ENCODE results near the gene MAN2A2. TPM values are rescaled to one million over a fixed set of nuclear protein-coding genes. Genes with fewer than 3 reads are reported as not detected.

The MAN2A2 gene
- total and polyA plus RNA-seq, 9 of the 15 experiments (the other 6 are each of a cell fraction or from before 2014, with no cell fraction given): 7.3 to 151 (median 43.4) TPM

GRCh38 chr15:90902040-90902839, 862 bp upstream of the MAN2A2 start (continued):
- TF ChIP-seq ATF1 (CRISPR knock-in tag; IDR thresholded peaks at IDR 0.05): no peak
- TF ChIP-seq ATF1 (tag; IDR thresholded peaks at IDR 0.05): peak; percentile 64
- TF ChIP-seq GATAD2A (IDR thresholded peaks at IDR 0.05): 0 out of 2 replicates have a peak, but pooled peaks have one; percentile 29
- no peak for TF ChIP-seq CBX5 (IDR thresholded peaks at IDR 0.05; ENCODE audit: borderline replicate concordance, low read depth)
- TF ChIP-seq ESRRB (CRISPR knock-in tag; IDR thresholded peaks at IDR 0.05; ENCODE audit: borderline replicate concordance): no peak
- TF ChIP-seq TCF3 (CRISPR knock-in tag; IDR thresholded peaks at IDR 0.05): no peak
- TF ChIP-seq SREBF2 (CRISPR knock-in tag; IDR thresholded peaks at IDR 0.05): no peak
- TF ChIP-seq ZNF445 (CRISPR knock-in tag; IDR thresholded peaks at IDR 0.05; ENCODE audit: low read depth): no peak
- peak; percentile 43; the same call in 1 of the 2 replicates for TF ChIP-seq EP400 (IDR thresholded peaks at IDR 0.05)
- TF ChIP-seq BCOR (IDR thresholded peaks at IDR 0.05): no peak
- no peak for TF ChIP-seq MED1 (CRISPR knock-in tag; IDR thresholded peaks at IDR 0.05; ENCODE audit: borderline replicate concordance)
- peak; percentile 71; the same call in 1 of the 2 replicates for TF ChIP-seq NKRF (IDR thresholded peaks at IDR 0.05; ENCODE audit: borderline replicate concordance)
- TF ChIP-seq KLF6 (CRISPR knock-in tag; IDR thresholded peaks at IDR 0.05; ENCODE audit: borderline replicate concordance): 0 out of 2 replicates have a peak, but pooled peaks have one; percentile 32
- peak; percentile 63; the same call in 1 of the 2 replicates for TF ChIP-seq PHF8 (IDR thresholded peaks at IDR 0.05; ENCODE audit: borderline replicate concordance, low read length)
- peak; percentile 81 for TF ChIP-seq POLR2G (IDR thresholded peaks at IDR 0.05; ENCODE audit: low read depth, low read length)
- TF ChIP-seq SP1 (CRISPR knock-in tag; IDR thresholded peaks at IDR 0.05): peak; percentile 62; the same call in 1 of the 2 replicates
- TF ChIP-seq PHF20 (IDR thresholded peaks at IDR 0.05; ENCODE audit: partially characterized antibody): peak; percentile 34
- TF ChIP-seq TOE1 (IDR thresholded peaks at IDR 0.05; ENCODE audit: borderline replicate concordance): peak; percentile 76; the same call in 1 of the 2 replicates
- no peak for TF ChIP-seq TOE1 (CRISPR knock-in tag; IDR thresholded peaks at IDR 0.05; ENCODE audit: borderline replicate concordance, low read depth)
- TF ChIP-seq EHMT2 (IDR thresholded peaks at IDR 0.05): 0 out of 2 replicates have a peak, but pooled peaks have one; percentile 1
- TF ChIP-seq ELK3 (CRISPR knock-in tag; IDR thresholded peaks at IDR 0.05): no peak
- no peak for TF ChIP-seq ZNF277 (CRISPR knock-in tag; IDR thresholded peaks at IDR 0.05; ENCODE audit: borderline replicate concordance)
- no peak for TF ChIP-seq FOXP1 (CRISPR knock-in tag; IDR thresholded peaks at IDR 0.05)
- no peak for TF ChIP-seq RBM14 (IDR thresholded peaks at IDR 0.05; ENCODE audit: borderline replicate concordance, insufficient read depth, low read depth, low read length)
- no peak for TF ChIP-seq ZNF41 (CRISPR knock-in tag; conservative IDR thresholded peaks at IDR 0.05)
